CD4-positive, alpha-beta T cell treated with Interleukin-21 for 1 hour (primary cell): ENCODE data around the gene HSD11B2.

Source experiments
- DNase-seq: peaks from one replicate; pipeline ENCODE4 v3.0.0-alpha.2; 2020

The HSD11B2 gene

GRCh38 chr16:67415872-67416793 is 14.8 kb upstream of the HSD11B2 start, which contains the start of gene ZDHHC1:
ZDHHC1 (minus strand) TSS chr16:67416477; CDS start chr16:67407775, 8,702 bp downstream.
- DNase-seq, result peak; percentile 47

DNA sequence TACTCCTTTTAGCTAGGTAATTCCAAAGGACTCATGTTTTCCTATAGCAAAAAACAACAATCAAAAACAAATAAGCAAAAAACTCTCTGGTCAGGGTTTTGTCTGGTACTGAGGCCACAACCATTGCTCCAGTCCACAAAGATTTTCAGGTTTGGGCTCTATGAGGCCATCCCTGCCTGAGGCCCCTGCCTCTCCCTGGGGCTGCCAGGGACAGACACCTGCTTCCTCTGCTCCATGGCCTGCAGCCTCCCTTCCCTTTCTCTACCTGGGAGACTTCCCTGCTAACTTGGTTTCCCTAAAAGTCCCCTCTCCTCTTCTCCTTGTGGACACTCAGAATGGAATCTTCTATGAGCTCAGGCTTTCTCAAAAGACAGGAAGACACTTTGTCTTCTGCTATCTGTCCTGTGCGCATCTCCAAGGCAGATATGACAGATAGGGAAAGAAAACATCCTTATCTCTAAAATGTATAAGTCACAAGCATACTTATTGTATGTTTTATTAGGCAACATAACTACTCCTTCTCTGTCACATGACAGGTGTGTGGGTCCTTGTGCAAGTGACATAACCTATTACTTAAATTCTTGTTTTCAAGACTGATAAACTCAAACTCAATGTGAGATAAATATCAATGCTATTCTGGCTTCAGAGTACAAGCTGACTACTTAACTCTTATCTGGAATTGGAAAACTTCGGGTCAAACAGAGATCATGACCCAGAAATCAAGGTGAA is 13.4 kb upstream of the HSD11B2 start:
- DNase-seq, result no peak

- no peak for DNase-seq
Observed at GRCh38 chr16:67419502-67419901, 11.4 kb upstream of the HSD11B2 start.

- no peak for DNase-seq
Observed at GRCh38 chr16:67419931-67420330, 11.0 kb upstream of the HSD11B2 start.

- no peak for DNase-seq
Observed at GRCh38 chr16:67421030-67421429, 9.9 kb upstream of the HSD11B2 start.

GRCh38 chr16:67423015-67423414 is 7.9 kb upstream of the HSD11B2 start:
- DNase-seq, result no peak

- no peak for DNase-seq
Observed at GRCh38 chr16:67423611-67424260, 7.2 kb upstream of the HSD11B2 start.

DNA sequence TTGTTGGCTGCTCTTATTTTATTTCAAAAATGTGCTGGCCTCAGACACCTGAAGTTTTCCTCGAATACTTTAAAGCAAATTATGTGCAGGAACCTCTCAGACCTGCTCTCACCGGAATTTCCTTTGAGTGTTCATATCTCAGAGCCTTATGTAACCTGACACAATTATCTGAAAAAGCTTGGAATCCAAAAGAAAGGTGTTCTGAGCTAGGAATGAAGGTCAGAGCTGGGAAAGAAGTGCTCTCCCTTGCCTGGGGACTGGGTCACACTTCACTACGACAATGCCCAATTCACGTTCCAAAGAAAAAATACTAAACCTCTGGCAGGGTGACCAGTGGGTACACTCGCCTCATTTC is 6.7 kb upstream of the HSD11B2 start:
- DNase-seq, result no peak

DNA sequence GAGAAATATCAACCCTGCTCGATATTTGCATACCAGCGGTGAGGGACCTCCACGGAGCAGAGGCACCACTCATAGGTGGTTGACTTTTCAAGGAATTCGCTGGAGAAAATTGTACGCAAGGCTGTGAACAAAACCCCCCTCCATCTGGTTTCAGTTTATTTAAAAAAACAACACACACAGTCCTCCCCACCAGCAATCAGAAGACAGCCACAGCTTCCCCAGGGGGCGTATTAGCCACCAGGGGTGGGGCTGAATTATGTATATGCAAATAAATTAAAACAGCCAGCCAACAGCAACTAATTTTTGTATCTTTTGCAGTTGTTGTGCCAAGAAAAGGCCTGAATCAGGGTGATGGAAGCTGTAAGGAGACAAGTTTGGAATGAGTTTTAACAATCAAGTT is 5.9 kb upstream of the HSD11B2 start:
- no peak for DNase-seq

DNA sequence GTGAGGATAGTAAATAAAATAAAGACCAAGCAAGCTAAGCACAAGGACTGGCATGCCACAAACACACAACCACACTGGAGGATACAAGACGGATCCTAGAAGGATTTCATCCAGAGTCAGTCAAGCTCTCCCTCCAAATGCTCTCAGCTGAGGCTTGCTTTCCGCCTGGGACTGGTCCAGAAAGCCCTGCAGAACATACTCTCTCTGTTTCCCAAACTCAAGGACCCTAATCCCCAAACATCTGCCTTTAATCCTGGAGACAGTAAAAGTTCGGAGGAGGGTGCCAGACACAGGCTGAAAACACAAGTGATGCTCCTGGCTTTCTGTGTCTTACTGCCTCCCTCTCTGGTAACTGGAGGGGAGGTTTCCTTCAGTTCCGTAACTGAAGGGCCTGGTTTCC is 5.3 kb upstream of the HSD11B2 start:
- DNase-seq, result no peak

GRCh38 chr16:67426022-67426421 is 4.9 kb upstream of the HSD11B2 start:
- DNase-seq, result no peak

DNA sequence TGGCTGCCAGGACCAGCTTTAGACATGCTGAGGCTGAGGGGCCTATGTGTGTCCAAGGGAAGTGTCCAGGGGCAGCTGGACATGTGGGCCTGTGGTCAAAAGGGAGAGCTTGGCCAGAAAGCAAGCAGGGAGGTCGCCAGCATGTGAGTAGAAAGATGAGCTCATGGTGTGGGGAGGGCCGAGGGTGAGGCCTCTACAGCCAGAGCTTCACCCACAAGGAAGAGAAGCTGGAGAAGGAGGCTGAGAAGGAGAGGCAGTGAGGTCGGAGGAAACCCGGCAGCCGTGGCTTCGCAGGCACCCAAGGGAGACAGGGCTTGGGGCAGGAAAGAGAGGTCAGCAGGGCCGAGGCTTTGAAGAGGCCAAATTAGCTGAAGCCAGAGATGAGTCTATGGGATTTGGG is 4.0 kb upstream of the HSD11B2 start:
- DNase-seq, result no peak

- DNase-seq, result peak; percentile 48
Observed at GRCh38 chr16:67428146-67428731, 2.7 kb upstream of the HSD11B2 start.

GRCh38 chr16:67429053-67429798 is 1.7 kb upstream of the HSD11B2 start:
- no peak for DNase-seq

DNA sequence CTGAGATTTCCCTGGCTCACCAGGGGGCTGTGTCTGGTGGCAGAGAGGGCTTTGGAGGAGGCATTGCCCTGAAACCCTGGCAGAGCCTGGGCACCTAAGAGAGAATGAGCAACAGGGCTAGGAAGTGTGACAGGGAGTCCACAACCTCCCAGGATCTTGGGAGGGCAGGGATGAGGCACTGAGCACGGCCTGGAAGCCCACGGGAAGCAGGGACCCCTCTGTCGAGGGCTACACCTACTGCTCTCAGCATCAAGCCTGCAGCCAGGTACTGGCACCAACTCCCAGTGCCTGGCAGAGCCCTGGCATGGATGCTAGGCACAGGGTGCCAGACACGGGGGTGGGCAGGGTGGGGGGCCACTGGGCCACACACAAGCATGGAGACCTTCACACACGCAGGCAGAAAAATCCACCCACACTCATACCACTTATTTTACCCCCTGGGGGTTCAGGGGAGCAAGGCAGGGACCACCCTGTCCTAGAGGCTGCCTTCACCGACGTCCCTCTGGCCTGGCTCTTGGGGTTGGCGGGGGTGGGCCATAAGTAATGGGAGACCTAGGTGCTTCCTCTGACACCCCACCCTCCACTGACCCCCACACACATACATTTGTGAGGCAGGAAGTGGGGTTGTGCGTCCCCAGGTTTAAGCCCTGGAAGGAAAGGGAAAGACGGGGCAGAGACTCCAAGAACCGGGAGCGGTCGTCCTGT is 970 bp upstream of the HSD11B2 start:
- DNase-seq, result no peak

- peak; percentile 13 for DNase-seq
Observed at GRCh38 chr16:67430504-67430976, 381 bp upstream of the HSD11B2 start.

GRCh38 chr16:67431775-67432505 is 1.0 kb downstream of the HSD11B2 start:
- no peak for DNase-seq

GRCh38 chr16:67432506-67432890 is 1.6 kb downstream of the HSD11B2 start:
- no peak for DNase-seq

GRCh38 chr16:67433131-67433719 is 2.3 kb downstream of the HSD11B2 start:
- no peak for DNase-seq

DNA sequence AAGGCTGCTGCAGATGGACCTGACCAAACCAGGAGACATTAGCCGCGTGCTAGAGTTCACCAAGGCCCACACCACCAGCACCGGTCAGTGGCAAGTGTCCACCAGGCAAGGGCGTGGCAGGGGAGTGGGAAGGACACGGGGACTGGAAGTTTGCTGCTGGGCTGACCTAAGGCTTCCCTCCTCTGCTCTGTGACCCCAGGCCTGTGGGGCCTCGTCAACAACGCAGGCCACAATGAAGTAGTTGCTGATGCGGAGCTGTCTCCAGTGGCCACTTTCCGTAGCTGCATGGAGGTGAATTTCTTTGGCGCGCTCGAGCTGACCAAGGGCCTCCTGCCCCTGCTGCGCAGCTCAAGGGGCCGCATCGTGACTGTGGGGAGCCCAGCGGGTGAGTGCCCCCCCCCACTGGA is 4.8 kb downstream of the HSD11B2 start:
- DNase-seq, result no peak
